Stimulated activated CD4-positive, alpha-beta T cell treated with anti-CD3 and anti-CD28 coated beads, Interleukin-12 subunit alpha, Interleukin-12 subunit beta, amount 100 ng/mL, for 24 hours (primary cell): ENCODE measurements around the gene VWA1.
"Not testable (repeated sequence)": the region's sequence is repeated elsewhere in the genome, so short reads cannot be mapped to it uniquely, and the experiment has no call there.

Source experiments
- DNase-seq, 2 experiments: peaks; one replicate each; pipeline ENCODE4 v3.0.0-alpha.2; 2020; ENCODE audit warnings: low read depth in 2 of 2

VWA1 gene

GRCh38 chr1:1436630-1437032, 1.1 kb downstream of the VWA1 start:
- no peak for DNase-seq

- no peak for DNase-seq
Measured at GRCh38 chr1:1437033-1437903, 1.8 kb downstream of the VWA1 start.

- no peak for DNase-seq
Measured at GRCh38 chr1:1437904-1438376, 2.5 kb downstream of the VWA1 start.

- no peak for DNase-seq
Measured at GRCh38 chr1:1438531-1439381, 3.3 kb downstream of the VWA1 start.

GRCh38 chr1:1439546-1440261, 4.2 kb downstream of the VWA1 start:
- no peak for DNase-seq

- DNase-seq: no peak
Measured at GRCh38 chr1:1440262-1441001, 4.9 kb downstream of the VWA1 start.

- peak in 1 of 2 experiments; percentile 57 for DNase-seq
Measured at GRCh38 chr1:1441002-1441888, 5.8 kb downstream of the VWA1 start.

- DNase-seq: no peak
Measured at GRCh38 chr1:1442069-1442770, 6.7 kb downstream of the VWA1 start.

- not testable (repeated sequence) for DNase-seq
Measured at GRCh38 chr1:1446631-1447030, 11.1 kb downstream of the VWA1 start.

- DNase-seq: no peak
Measured at GRCh38 chr1:1449099-1449739, 13.7 kb downstream of the VWA1 start, which contains the start of gene ATAD3C. Gene ATAD3C, plus strand, starts transcription at chr1:1449689. Its CDS starts 995 bp downstream, at chr1:1450684.

- DNase-seq: not testable (repeated sequence)
Measured at GRCh38 chr1:1450616-1451015, 15.1 kb downstream of the VWA1 start.

GRCh38 chr1:1451696-1452364, 16.3 kb downstream of the VWA1 start:
- DNase-seq: no peak

GRCh38 chr1:1452365-1452739, 16.9 kb downstream of the VWA1 start:
- DNase-seq: not testable (repeated sequence)

GRCh38 chr1:1452882-1453281, 17.4 kb downstream of the VWA1 start:
- no peak for DNase-seq

- DNase-seq: not testable (repeated sequence)
Measured at GRCh38 chr1:1454286-1455056, 19.0 kb downstream of the VWA1 start.

- no peak for DNase-seq
Measured at GRCh38 chr1:1455366-1455884, 19.9 kb downstream of the VWA1 start.

GRCh38 chr1:1455934-1456333, 20.4 kb downstream of the VWA1 start:
- not testable (repeated sequence) for DNase-seq
